Uterus (tissue), 4 donors: ENCODE results near the gene ZNF283. TPM values are rescaled to one million over a fixed set of nuclear protein-coding genes. Genes with fewer than 3 reads are reported as not detected.
"Not testable (repeated sequence)": the region's sequence is repeated elsewhere in the genome, so short reads cannot be mapped to it uniquely, and the experiment has no call there.

Experiments
- DNase-seq, 2 donors: peaks; one replicate each; pipeline ENCODE4 v3.0.0-alpha.2; 2019 to 2020
- H3K27ac ChIP-seq, 2 donors: fragments of 200-600 bp; sonication (generic); 1 replicate in 1 of 2; 2 replicates in 1 of 2; pipeline ENCODE4 v1.5.1; 2016 to 2018
- H3K27me3 ChIP-seq, 2 donors: fragments of 200-600 bp; sonication (generic); one replicate each; pipeline ENCODE4 v1.5.1; 2018 to 2019; ENCODE audit warnings: control low read depth in 1 of 2
- H3K36me3 ChIP-seq, 2 donors: fragments of 200-600 bp; sonication (generic); one replicate each; pipeline ENCODE4 v1.5.1; 2019; ENCODE audit warnings: control low read depth in 1 of 2
- H3K4me1 ChIP-seq, 2 donors: fragments of 200-600 bp; sonication (generic); one replicate each; pipeline ENCODE4 v1.5.1; 2018 to 2019; ENCODE audit warnings: control low read depth in 1 of 2
- H3K4me3 ChIP-seq, 2 donors: fragments of 200-600 bp; sonication (generic); 1 replicate in 1 of 2; 2 replicates in 1 of 2; pipeline ENCODE4 v1.5.1; 2018 to 2019; ENCODE audit warnings: mild to moderate bottlenecking in 1 of 2
- H3K9me3 ChIP-seq, 2 donors: fragments of 200-600 bp; sonication (generic); one replicate each; pipeline ENCODE4 v1.5.1; 2019; ENCODE audit warnings: control low read depth in 1 of 2
- POLR2A ChIP-seq, 2 donors: fragments of 450-650 bp; IDR thresholded peaks; one replicate each; pipeline ENCODE4 v1.6.1; 2016; ENCODE audit warnings: antibody characterized with exemption in 2 of 2, mild to moderate bottlenecking in 1 of 2, moderate library complexity in 1 of 2
- intact Hi-C: fragments of 100-400 bp; cut with DNase I; formaldehyde crosslinking; loops from one replicate; pipeline ENCODE4 v1.15.1; 2023; ENCODE audit warnings: low total_unique reads
- total RNA-seq, 4 donors: library from RNA; depleted of rRNA in 3 of 4; stranded (reverse); fragments of >200 nt in 3 of 4; gene quantifications; one replicate each; pipeline versions ENCODE4 v1.1.0 to v1.2.4, GENCODE V29; 2014 to 2023
- TF ChIP-seq, protein P1 (sequence below), 4 experiments: fragments of 200-600 bp in 2 of 4; fragments of 450-650 bp in 2 of 4; sonication (generic) in 2 of 4; IDR thresholded peaks; one replicate each; pipeline ENCODE4 v1.5.1; 2016 to 2019; ENCODE audit warnings: antibody characterized with exemption in 4 of 4, mild to moderate bottlenecking in 2 of 4, moderate library complexity in 1 of 4
- donor health status: DM: yes; HTN: yes; CAD: no.

ZNF283 gene
- total RNA-seq, 4 donors from 2014 or later: 1.8 to 52.6 (median 14.1) TPM

DNA sequence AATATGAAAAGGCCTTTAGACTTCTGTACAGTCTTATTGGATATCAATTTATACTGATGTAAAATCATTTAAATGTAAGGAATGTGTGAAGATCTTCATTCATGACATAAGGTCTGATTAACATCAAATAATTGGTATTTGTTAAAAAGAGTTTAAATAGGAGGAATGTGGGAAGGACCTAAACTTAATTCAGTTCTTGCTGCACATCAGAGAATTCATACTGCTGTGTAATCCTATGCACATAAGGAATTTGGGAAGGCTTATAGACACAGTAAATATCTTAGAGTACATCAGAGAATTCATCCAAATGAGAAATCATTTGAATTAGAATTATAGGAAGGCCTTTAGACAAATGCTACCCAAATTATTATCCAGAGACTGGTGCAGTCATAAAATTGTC is 21.7 kb downstream of the ZNF283 start:
- TF ChIP-seq POLR2A (IDR thresholded peaks at IDR 0.05): no peak
- TF ChIP-seq, protein P1, sequence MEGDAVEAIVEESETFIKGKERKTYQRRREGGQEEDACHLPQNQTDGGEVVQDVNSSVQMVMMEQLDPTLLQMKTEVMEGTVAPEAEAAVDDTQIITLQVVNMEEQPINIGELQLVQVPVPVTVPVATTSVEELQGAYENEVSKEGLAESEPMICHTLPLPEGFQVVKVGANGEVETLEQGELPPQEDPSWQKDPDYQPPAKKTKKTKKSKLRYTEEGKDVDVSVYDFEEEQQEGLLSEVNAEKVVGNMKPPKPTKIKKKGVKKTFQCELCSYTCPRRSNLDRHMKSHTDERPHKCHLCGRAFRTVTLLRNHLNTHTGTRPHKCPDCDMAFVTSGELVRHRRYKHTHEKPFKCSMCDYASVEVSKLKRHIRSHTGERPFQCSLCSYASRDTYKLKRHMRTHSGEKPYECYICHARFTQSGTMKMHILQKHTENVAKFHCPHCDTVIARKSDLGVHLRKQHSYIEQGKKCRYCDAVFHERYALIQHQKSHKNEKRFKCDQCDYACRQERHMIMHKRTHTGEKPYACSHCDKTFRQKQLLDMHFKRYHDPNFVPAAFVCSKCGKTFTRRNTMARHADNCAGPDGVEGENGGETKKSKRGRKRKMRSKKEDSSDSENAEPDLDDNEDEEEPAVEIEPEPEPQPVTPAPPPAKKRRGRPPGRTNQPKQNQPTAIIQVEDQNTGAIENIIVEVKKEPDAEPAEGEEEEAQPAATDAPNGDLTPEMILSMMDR (IDR thresholded peaks at IDR 0.05): no peak
- no peak for DNase-seq
- H3K27me3 ChIP-seq: no peaks in the 10 kb centered on the region
- no peaks in the 10 kb centered on the region for H3K4me1 ChIP-seq
- peaks cover 8 to 86% of the 10 kb centered on the region in 2 donors for H3K9me3 ChIP-seq
- no peak overlapping the region for H3K27ac ChIP-seq
- H3K4me3 ChIP-seq: no peak overlapping the region
- intact Hi-C loops: no loop called here
- no peaks in the 10 kb centered on the region for H3K36me3 ChIP-seq

DNA sequence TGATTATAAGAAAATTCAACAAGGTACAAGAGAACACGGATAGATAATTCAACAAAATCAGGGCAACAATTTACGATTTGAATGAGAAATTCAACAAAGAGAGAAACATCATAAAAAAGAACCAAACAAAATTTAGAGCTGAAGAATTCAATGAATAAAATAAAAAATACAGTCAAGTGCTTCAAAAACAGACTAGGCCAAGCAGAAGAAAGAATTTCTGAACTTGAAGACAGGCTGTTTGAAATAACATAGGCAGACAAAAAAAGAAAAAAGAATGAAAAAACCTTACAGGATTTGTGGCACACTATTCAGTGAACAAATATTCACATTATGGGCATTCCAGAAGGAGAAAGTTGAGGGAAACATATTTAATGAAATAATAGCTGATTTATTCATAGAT is 31.1 kb downstream of the ZNF283 start:
- Histone ChIP-seq H3K9me3 (peaks cover 0 to 59% of the 10 kb centered on the region in 2 donors), H3K27me3 (no peaks in the 10 kb centered on the region), H3K27ac (no peak overlapping the region), H3K4me1 (no peaks in the 10 kb centered on the region), H3K36me3 (no peaks in the 10 kb centered on the region), H3K4me3 (no peak overlapping the region)
- TF ChIP-seq, protein P1 (IDR thresholded peaks at IDR 0.05): no peak
- no peak for TF ChIP-seq POLR2A (IDR thresholded peaks at IDR 0.05)
- intact Hi-C loops: no loop called here
- no peak for DNase-seq

DNA sequence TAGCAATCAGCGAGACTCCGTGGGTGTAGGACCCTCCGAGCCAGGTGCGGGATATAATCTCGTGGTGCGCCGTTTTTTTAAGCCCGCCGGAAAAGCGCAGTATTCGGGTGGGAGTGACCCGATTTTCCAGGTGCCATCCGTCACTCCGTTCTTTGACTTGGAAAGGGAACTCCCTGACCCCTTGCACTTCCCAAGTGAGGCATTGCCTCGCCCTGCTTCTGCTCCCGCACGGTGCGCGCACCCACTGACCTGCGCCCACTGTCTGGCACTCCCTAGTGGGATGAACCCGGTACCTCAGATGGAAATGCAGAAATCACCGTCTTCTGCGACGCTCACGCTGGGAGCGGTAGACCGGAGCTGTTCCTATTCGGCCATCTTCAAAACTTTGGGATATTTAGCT is 39.8 kb downstream of the ZNF283 start:
- H3K27ac ChIP-seq, H3K4me1 ChIP-seq, H3K36me3 ChIP-seq, intact Hi-C loops, DNase-seq, H3K27me3 ChIP-seq, H3K4me3 ChIP-seq: not testable (repeated sequence)
- H3K9me3 ChIP-seq: peaks cover 0 to 39% of the 10 kb centered on the region in 2 donors

DNA sequence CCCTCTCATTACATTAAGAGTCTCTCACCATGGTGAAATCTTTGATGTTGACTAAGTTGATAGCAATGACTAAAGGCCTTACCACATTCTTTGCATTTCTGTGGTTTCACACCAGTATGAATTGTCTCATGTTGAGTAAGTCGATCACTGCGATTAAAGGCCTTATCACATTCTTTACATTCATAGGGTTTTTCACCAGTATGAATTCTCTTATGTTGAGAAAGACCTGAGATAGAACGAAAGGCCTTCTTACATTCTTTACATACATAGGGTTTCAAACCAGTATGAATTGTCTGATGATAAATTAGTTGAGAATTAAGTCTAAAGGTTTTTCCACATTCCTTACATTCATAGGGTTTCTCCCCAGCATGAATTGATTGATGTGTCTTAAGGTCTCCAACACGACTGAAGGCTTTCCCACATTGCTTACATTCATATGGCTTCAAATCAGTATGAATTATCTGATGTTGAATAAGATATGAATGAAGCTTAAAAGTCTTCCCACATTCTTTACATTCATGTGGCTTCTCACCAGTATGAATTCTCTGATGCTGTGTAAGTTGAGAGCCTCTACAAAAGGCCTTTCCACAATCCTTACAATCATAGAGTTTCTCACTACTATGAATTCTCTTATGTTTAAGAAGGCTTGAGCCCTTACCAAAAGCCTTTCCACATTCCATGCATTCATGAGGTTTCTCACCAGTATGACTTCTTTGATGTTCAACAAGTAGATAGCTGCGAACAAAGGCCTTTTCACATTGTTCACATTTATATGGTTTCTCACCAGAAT is 45.6 kb downstream of the ZNF283 start:
- no peak for DNase-seq
- H3K27ac ChIP-seq: no peak overlapping the region
- H3K9me3 ChIP-seq: peaks cover 6 to 58% of the 10 kb centered on the region in 2 donors
- TF ChIP-seq, protein P1 (IDR thresholded peaks at IDR 0.05): no peak
- no peak for TF ChIP-seq POLR2A (IDR thresholded peaks at IDR 0.05)
- no peaks in the 10 kb centered on the region for H3K27me3 ChIP-seq
- intact Hi-C loops: no loop called here
- H3K4me3 ChIP-seq: no peak overlapping the region
- no peaks in the 10 kb centered on the region for H3K4me1 ChIP-seq
- no peaks in the 10 kb centered on the region for H3K36me3 ChIP-seq

DNA sequence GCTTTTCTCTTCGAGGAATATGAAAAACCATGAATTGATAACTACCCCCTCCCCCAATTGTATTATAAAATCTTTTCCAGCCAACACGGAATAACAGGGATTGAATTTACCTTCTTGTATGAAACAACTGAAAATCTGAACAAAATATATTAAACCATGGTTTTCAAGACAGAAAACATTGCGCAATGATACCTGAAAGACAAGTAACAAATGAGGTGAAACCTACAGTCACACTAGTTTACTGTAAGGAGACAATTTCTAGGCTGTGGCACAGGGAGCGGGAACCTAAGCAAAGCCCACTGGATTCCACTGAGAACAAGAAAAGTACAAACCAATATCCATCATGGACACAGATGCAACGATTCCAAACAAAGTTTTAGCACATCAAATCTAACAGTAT is 53.4 kb downstream of the ZNF283 start:
- Histone ChIP-seq H3K9me3 (peaks cover 0 to 77% of the 10 kb centered on the region in 2 donors), H3K27me3 (no peaks in the 10 kb centered on the region), H3K4me3 (no peak overlapping the region), H3K4me1 (no peaks in the 10 kb centered on the region), H3K27ac (no peak overlapping the region), H3K36me3 (no peaks in the 10 kb centered on the region)
- intact Hi-C loops: no loop called here
- DNase-seq: no peak
- TF ChIP-seq, protein P1 (IDR thresholded peaks at IDR 0.05): no peak
- no peak for TF ChIP-seq POLR2A (IDR thresholded peaks at IDR 0.05)
